H9 (cell line): Measurements from ENCODE around the gene GRIA4. TPM values are rescaled to one million over a fixed set of nuclear protein-coding genes. Genes with fewer than 3 reads are reported as not detected.

Experiments
- DNase-seq: peaks from one replicate; pipeline ENCODE4 v3.0.0-alpha.2; 2017
- H2AFZ ChIP-seq: one replicate; pipeline ENCODE4 v1.6.1; 2013; ENCODE audit warnings: mild to moderate bottlenecking, low read length, control low read depth, moderate library complexity
- H2AK5ac ChIP-seq: 2 replicates; pipeline ENCODE4 v1.6.1; 2013; ENCODE audit warnings: low read length, control low read depth, mixed read lengths; ENCODE audit not compliant: insufficient read length
- H2BK120ac ChIP-seq: one replicate; pipeline ENCODE4 v1.6.1; 2013; ENCODE audit warnings: low read depth, mild to moderate bottlenecking, low read length, control low read depth, inconsistent platforms; ENCODE audit not compliant: poor library complexity, severe bottlenecking
- H2BK12ac ChIP-seq: 2 replicates; pipeline ENCODE4 v1.6.1; 2013; ENCODE audit warnings: low read length, control low read depth, mixed read lengths, low read depth; ENCODE audit not compliant: insufficient read length
- H2BK15ac ChIP-seq: 2 replicates; pipeline ENCODE4 v1.6.1; 2013; ENCODE audit warnings: low read depth, low read length, control low read depth
- H2BK20ac ChIP-seq: one replicate; pipeline ENCODE4 v1.6.1; 2013; ENCODE audit warnings: low read depth, mild to moderate bottlenecking, low read length, control low read depth, inconsistent platforms; ENCODE audit not compliant: poor library complexity, severe bottlenecking
- H2BK5ac ChIP-seq: 2 replicates; pipeline ENCODE4 v1.6.1; 2013; ENCODE audit warnings: low read length, control low read depth, mixed read lengths; ENCODE audit not compliant: insufficient read length
- H3K14ac ChIP-seq: 2 replicates; pipeline ENCODE4 v1.6.1; 2013; ENCODE audit warnings: low read length, control low read depth; ENCODE audit not compliant: insufficient read depth
- H3K18ac ChIP-seq: 2 replicates; pipeline ENCODE4 v1.6.1; 2013; ENCODE audit warnings: low read depth, mild to moderate bottlenecking, mixed read lengths, low read length, control low read depth; ENCODE audit not compliant: insufficient read length
- H3K23ac ChIP-seq: 2 replicates; pipeline ENCODE4 v1.6.1; 2013; ENCODE audit warnings: low read length, control low read depth, mixed read lengths, low read depth; ENCODE audit not compliant: insufficient read length
- H3K23me2 ChIP-seq: 2 replicates; pipeline ENCODE4 v1.6.1; 2013; ENCODE audit warnings: low read depth, mild to moderate bottlenecking, mixed read lengths, low read length, control low read depth; ENCODE audit not compliant: insufficient read length, poor library complexity, severe bottlenecking
- H3K27ac ChIP-seq: 2 replicates; pipeline ENCODE4 v1.5.1; 2013; ENCODE audit warnings: low read length, control low read depth, mixed read lengths, low read depth; ENCODE audit not compliant: insufficient read length
- H3K27me3 ChIP-seq: 2 replicates; pipeline ENCODE4 v1.6.1; 2013; ENCODE audit warnings: low read length, control low read depth, inconsistent platforms; ENCODE audit not compliant: insufficient read depth
- H3K4ac ChIP-seq: 2 replicates; pipeline ENCODE4 v1.6.1; 2013; ENCODE audit warnings: low read depth, mild to moderate bottlenecking, control low read depth, inconsistent platforms, low read length, moderate library complexity
- H3K4me1 ChIP-seq: 2 replicates; pipeline ENCODE4 v1.6.1; 2013; ENCODE audit warnings: low read length, control low read depth, inconsistent platforms; ENCODE audit not compliant: insufficient read depth
- H3K4me2 ChIP-seq: 2 replicates; pipeline ENCODE4 v1.6.1; 2013; ENCODE audit warnings: low read length, control low read depth, mixed read lengths; ENCODE audit not compliant: insufficient read length, insufficient read depth
- H3K56ac ChIP-seq: 2 replicates; pipeline ENCODE4 v1.6.1; 2013; ENCODE audit warnings: low read depth, mild to moderate bottlenecking, mixed read lengths, low read length, control low read depth; ENCODE audit not compliant: insufficient read length
- H3K79me1 ChIP-seq: 2 replicates; pipeline ENCODE4 v1.6.1; 2013; ENCODE audit warnings: low read depth, mild to moderate bottlenecking, moderate library complexity, low read length, control low read depth, inconsistent platforms; ENCODE audit not compliant: insufficient read depth, poor library complexity, severe bottlenecking
- H3K79me2 ChIP-seq: 2 replicates; pipeline ENCODE4 v1.6.1; 2013; ENCODE audit warnings: low read length, control low read depth, inconsistent platforms; ENCODE audit not compliant: insufficient read depth
- H3K9ac ChIP-seq: 2 replicates; pipeline ENCODE4 v1.6.1; 2013; ENCODE audit warnings: low read length, control low read depth, mixed read lengths; ENCODE audit not compliant: insufficient read length; ENCODE audit errors: extremely low read depth
- H3K9me3 ChIP-seq: one replicate; pipeline ENCODE4 v1.6.1; 2013; ENCODE audit warnings: low read depth, low read length, inconsistent platforms; ENCODE audit not compliant: control insufficient read depth
- H3T11ph ChIP-seq: one replicate; pipeline ENCODE4 v1.6.1; 2013; ENCODE audit warnings: mild to moderate bottlenecking, low read length, control low read depth, inconsistent platforms
- H4K20me1 ChIP-seq: one replicate; pipeline ENCODE4 v1.6.1; 2013; ENCODE audit not compliant: control insufficient read depth, insufficient read length, insufficient read depth
- H4K5ac ChIP-seq: 2 replicates; pipeline ENCODE4 v1.6.1; 2013; ENCODE audit warnings: low read depth, mild to moderate bottlenecking, mixed read lengths, low read length, control low read depth; ENCODE audit not compliant: insufficient read length
- H4K8ac ChIP-seq: replicated peaks from 2 replicates; pipeline ENCODE4 v1.6.1; 2013; ENCODE audit warnings: low read length, control low read depth, mixed read lengths, low read depth; ENCODE audit not compliant: insufficient read length
- H4K91ac ChIP-seq: 2 replicates; pipeline ENCODE4 v1.6.1; 2013; ENCODE audit warnings: low read depth, mild to moderate bottlenecking, moderate library complexity, mixed read lengths, low read length, control low read depth; ENCODE audit not compliant: insufficient read length
- H3K27ac Mint-ChIP-seq, 3 experiments: 2 replicates in 2 of 3; 3 replicates in 1 of 3; pipeline ENCODE4 v1.8.0; 2020 to 2021; ENCODE audit warnings: mixed read lengths in 3 of 3, mild to moderate bottlenecking in 1 of 3, moderate library complexity in 1 of 3
- H3K27me3 Mint-ChIP-seq: 2 replicates; pipeline ENCODE4 v1.8.0; 2021; ENCODE audit warnings: low read depth, mild to moderate bottlenecking, moderate library complexity, mixed read lengths
- H3K36me3 Mint-ChIP-seq, 3 experiments: 2 replicates in 2 of 3; 3 replicates in 1 of 3; pipeline ENCODE4 v1.8.0; 2020 to 2021; ENCODE audit warnings: low read depth in 3 of 3, mixed read lengths in 3 of 3; ENCODE audit not compliant: insufficient read depth in 1 of 3
- H3K4me1 Mint-ChIP-seq, 2 experiments: 2 replicates each; pipeline ENCODE4 v1.8.0; 2020; ENCODE audit warnings: mixed read lengths in 2 of 2
- H3K4me3 Mint-ChIP-seq, 2 experiments: 2 replicates in 1 of 2; 3 replicates in 1 of 2; pipeline ENCODE4 v1.8.0; 2020 to 2021; ENCODE audit warnings: mild to moderate bottlenecking in 2 of 2, mixed read lengths in 2 of 2, moderate library complexity in 1 of 2
- H3K9me3 Mint-ChIP-seq, 2 experiments: 2 replicates in 1 of 2; 3 replicates in 1 of 2; pipeline ENCODE4 v1.8.0; 2020; ENCODE audit warnings: mild to moderate bottlenecking in 2 of 2, mixed read lengths in 2 of 2, moderate library complexity in 1 of 2
- WGBS: extraction: QIAGEN DNeasy Blood & Tissue Kit; methylation state at CpG from one replicate; pipeline ENCODE4 v1.1.7; 2013; ENCODE audit warnings: missing lambda C conversion rate, low lambda C conversion rate, mixed read lengths; ENCODE audit not compliant: insufficient read length; ENCODE audit errors: extremely low coverage; 5-methylcytosine and 5-hydroxymethylcytosine counted together
- total RNA-seq: library from RNA; stranded (reverse); gene quantifications from 2 replicates; pipeline ENCODE4 v1.2.1, GENCODE V29; 2021
- TF ChIP-seq, protein P1 (sequence below): fragments of 200-600 bp; sonication (generic); conservative IDR thresholded peaks from 3 replicates; pipeline ENCODE4 v1.8.0; 2021; ENCODE audit warnings: antibody characterized with exemption, mild to moderate bottlenecking

Gene GRIA4
- total RNA-seq, 1 experiment from 2014 or later: 0.83 TPM

DNA sequence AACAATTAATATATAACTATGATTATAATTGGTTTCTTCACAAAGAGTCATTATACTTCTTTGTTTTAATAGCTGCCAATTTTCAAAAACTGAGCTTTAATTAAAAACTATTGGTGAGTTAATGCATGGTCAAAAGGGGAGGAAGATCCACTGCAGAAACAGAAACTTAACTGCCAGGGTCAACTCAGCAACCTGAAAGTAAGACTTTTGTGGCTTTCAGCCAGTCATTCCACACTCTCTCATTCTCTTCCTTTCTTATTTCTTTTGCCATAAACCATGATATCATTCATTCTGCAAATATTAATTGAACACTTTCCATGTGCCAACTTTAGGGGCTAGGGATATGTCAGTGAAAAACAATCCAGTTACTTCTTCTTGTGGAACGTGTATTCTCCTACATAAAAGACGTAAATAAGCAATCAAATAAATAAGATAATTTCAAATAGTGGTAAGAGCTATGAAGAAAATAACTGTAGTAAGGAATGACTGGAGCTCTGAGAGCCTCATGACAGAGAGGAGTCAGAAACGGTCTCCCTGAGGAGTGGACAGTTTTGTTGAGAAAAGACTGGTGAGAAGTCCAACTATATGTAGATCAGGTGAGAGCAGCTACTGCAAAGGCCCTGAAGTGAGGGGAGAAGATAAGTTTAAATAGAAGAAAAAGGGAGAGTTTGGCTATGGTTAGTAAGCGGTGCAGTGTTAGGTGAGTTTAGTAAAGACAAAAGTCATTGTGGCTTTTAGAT, 130.5 kb downstream of the GRIA4 start:
- H3K9me3 Mint-ChIP-seq: no peaks in the 10 kb centered on the region
- no peak overlapping the region for H3K4me2 ChIP-seq

More for the DNA sequence above, 130.5 kb downstream of the GRIA4 start:
- H3K79me1 ChIP-seq: no peaks in the 10 kb centered on the region
- H3T11ph ChIP-seq: no peak overlapping the region
- Mint-ChIP-seq H3K27me3 (no peaks in the 10 kb centered on the region), H3K27ac (no peak overlapping the region), H3K4me3 (no peak overlapping the region), H3K4me1 (peaks cover 7 to 10% of the 10 kb centered on the region in 2 experiments; a peak in 3 of 4 replicates), H3K36me3 (no peaks in the 10 kb centered on the region)
- H3K56ac ChIP-seq: no peak overlapping the region
- no peak overlapping the region for H4K91ac ChIP-seq
- no peak overlapping the region for H2BK20ac ChIP-seq
- H2BK15ac ChIP-seq: no peak overlapping the region
- H3K23ac ChIP-seq: no peak overlapping the region
- H3K79me2 ChIP-seq: no peaks in the 10 kb centered on the region
- no peak overlapping the region for H3K27ac ChIP-seq
- DNase-seq: no peak
- H3K23me2 ChIP-seq: no peaks in the 10 kb centered on the region
- no peak overlapping the region for H3K4ac ChIP-seq
- no peak overlapping the region for H4K5ac ChIP-seq
- H4K20me1 ChIP-seq: no peaks in the 10 kb centered on the region
- no peak overlapping the region for H3K14ac ChIP-seq
- H3K4me1 ChIP-seq: no peaks in the 10 kb centered on the region
- H2AK5ac ChIP-seq: no peak overlapping the region
- no peak overlapping the region for H2BK120ac ChIP-seq
- WGBS: 100% methylated on average over 1 of the region's 4 CpGs
- no peak overlapping the region for H2BK5ac ChIP-seq
- H3K9me3 ChIP-seq: no peaks in the 10 kb centered on the region
- no peak overlapping the region for H2AFZ ChIP-seq
- no peak overlapping the region for H2BK12ac ChIP-seq
- no peaks in the 10 kb centered on the region for H3K27me3 ChIP-seq
- H3K18ac ChIP-seq: no peak overlapping the region
- H4K8ac ChIP-seq: no peak overlapping the region
- TF ChIP-seq, protein P1, sequence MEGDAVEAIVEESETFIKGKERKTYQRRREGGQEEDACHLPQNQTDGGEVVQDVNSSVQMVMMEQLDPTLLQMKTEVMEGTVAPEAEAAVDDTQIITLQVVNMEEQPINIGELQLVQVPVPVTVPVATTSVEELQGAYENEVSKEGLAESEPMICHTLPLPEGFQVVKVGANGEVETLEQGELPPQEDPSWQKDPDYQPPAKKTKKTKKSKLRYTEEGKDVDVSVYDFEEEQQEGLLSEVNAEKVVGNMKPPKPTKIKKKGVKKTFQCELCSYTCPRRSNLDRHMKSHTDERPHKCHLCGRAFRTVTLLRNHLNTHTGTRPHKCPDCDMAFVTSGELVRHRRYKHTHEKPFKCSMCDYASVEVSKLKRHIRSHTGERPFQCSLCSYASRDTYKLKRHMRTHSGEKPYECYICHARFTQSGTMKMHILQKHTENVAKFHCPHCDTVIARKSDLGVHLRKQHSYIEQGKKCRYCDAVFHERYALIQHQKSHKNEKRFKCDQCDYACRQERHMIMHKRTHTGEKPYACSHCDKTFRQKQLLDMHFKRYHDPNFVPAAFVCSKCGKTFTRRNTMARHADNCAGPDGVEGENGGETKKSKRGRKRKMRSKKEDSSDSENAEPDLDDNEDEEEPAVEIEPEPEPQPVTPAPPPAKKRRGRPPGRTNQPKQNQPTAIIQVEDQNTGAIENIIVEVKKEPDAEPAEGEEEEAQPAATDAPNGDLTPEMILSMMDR: no peak
- H3K9ac ChIP-seq: no peak overlapping the region
